Measurements from ENCODE around the gene SUV39H2.

- TF ChIP-seq CTCF (IDR thresholded peaks at IDR 0.05; ENCODE audit: low read depth, low read length) (no peak), EZH2phosphoT487 (IDR thresholded peaks at IDR 0.05; ENCODE audit: low read depth) (no peak)
Measured at GRCh38 chr10:14925268-14925667, 46.6 kb downstream of the SUV39H2 start.
